HEK293 (cell line): Measurements from ENCODE around the gene OTUB1.

Source experiments
- CTCF ChIA-PET: fragments of 350-600 bp; formaldehyde crosslinking; extraction: SDS; loops from one replicate; lab custom pipeline; 2021; ENCODE audit warnings: antibody characterized with exemption; lab: Yijun Ruan, JAX
- POLR2A ChIA-PET: fragments of 300-600 bp; formaldehyde crosslinking; extraction: SDS; loops from one replicate; lab custom pipeline; 2020; ENCODE audit warnings: antibody characterized with exemption, inconsistent platforms; lab: Yijun Ruan, JAX
- H3K27ac ChIP-seq: fragments of 200-500 bp; sonication (Bioruptor generic); 2 replicates; pipeline ENCODE4 v1.5.1; 2014; ENCODE audit warnings: low read depth, low read length, control low read depth, inconsistent platforms; ENCODE audit errors: extremely low read depth
- H3K36me3 ChIP-seq, 2 experiments: fragments of 200-500 bp in 1 of 2; sonication (Bioruptor generic) in 1 of 2; 1 replicate in 1 of 2; 2 replicates in 1 of 2; pipeline ENCODE4 v1.5.1; 2014 to 2017; ENCODE audit warnings: inconsistent platforms in 2 of 2, low read length in 2 of 2; ENCODE audit not compliant: control insufficient read depth in 2 of 2, insufficient read depth in 1 of 2
- H3K4me1 ChIP-seq: fragments of 200-500 bp; sonication (Bioruptor generic); 2 replicates; pipeline ENCODE4 v1.5.1; 2014; ENCODE audit warnings: mild to moderate bottlenecking, low read length, inconsistent platforms; ENCODE audit not compliant: control insufficient read depth, insufficient read depth
- H3K4me3 ChIP-seq: 2 replicates; pipeline ENCODE4 v1.5.1; 2011; ENCODE audit warnings: low read depth, mild to moderate bottlenecking, control low read depth, low read length, moderate library complexity
- H3K9me3 ChIP-seq: fragments of 200-500 bp; sonication (Bioruptor generic); 2 replicates; pipeline ENCODE4 v1.5.1; 2014; ENCODE audit warnings: low read depth, low read length, inconsistent platforms; ENCODE audit not compliant: control insufficient read depth, insufficient read depth
- GLI2 ChIP-seq: fragments of 450-650 bp; formaldehyde crosslinking; IDR thresholded peaks from 2 replicates; pipeline ENCODE4; 2017; ENCODE audit warnings: missing biosample characterization, missing genetic modification characterization, low read depth, borderline replicate concordance
- GLIS2 ChIP-seq: fragments of 450-650 bp; formaldehyde crosslinking; IDR thresholded peaks from 2 replicates; pipeline ENCODE4 v1.5.1; 2016; ENCODE audit warnings: missing biosample characterization, missing genetic modification characterization
- IKZF3 ChIP-seq: fragments of 450-650 bp; IDR thresholded peaks from 2 replicates; pipeline ENCODE4 v1.5.0; 2018; ENCODE audit warnings: missing biosample characterization, mild to moderate bottlenecking, missing genetic modification characterization, moderate library complexity
- OSR2 ChIP-seq: fragments of 450-650 bp; formaldehyde crosslinking; IDR thresholded peaks from 2 replicates; pipeline ENCODE4 v1.5.1; 2016; ENCODE audit warnings: missing biosample characterization, missing genetic modification characterization
- OVOL3 ChIP-seq: fragments of 450-650 bp; formaldehyde crosslinking; IDR thresholded peaks from 2 replicates; pipeline ENCODE4 v1.5.1; 2016; ENCODE audit warnings: missing biosample characterization, missing genetic modification characterization
- SCRT1 ChIP-seq: fragments of 450-650 bp; formaldehyde crosslinking; IDR thresholded peaks from 2 replicates; pipeline ENCODE4 v1.5.1; 2016; ENCODE audit warnings: missing biosample characterization, missing genetic modification characterization, borderline replicate concordance
- SP3 ChIP-seq: fragments of 450-650 bp; formaldehyde crosslinking; IDR thresholded peaks from 2 replicates; pipeline ENCODE4 v1.5.1; 2016; ENCODE audit warnings: missing biosample characterization, missing genetic modification characterization
- TRIM28 ChIP-seq: IDR thresholded peaks from 2 replicates; pipeline ENCODE4 v1.6.1; 2011; ENCODE audit warnings: low read length, control low read depth, borderline replicate concordance
- ZBTB8A ChIP-seq: fragments of 450-650 bp; formaldehyde crosslinking; IDR thresholded peaks from 2 replicates; pipeline ENCODE4 v1.5.1; 2016; ENCODE audit warnings: missing biosample characterization, missing genetic modification characterization
- ZFP41 ChIP-seq: fragments of 450-650 bp; formaldehyde crosslinking; IDR thresholded peaks from 2 replicates; pipeline ENCODE4 v1.5.1; 2016; ENCODE audit warnings: missing biosample characterization, missing genetic modification characterization, borderline replicate concordance
- ZIC2 ChIP-seq: fragments of 450-650 bp; formaldehyde crosslinking; IDR thresholded peaks from 2 replicates; pipeline ENCODE4 v1.5.1; 2016; ENCODE audit warnings: missing biosample characterization, missing genetic modification characterization
- ZNF248 ChIP-seq: fragments of 450-650 bp; formaldehyde crosslinking; IDR thresholded peaks from 2 replicates; pipeline ENCODE4 v1.5.1; 2017; ENCODE audit warnings: missing biosample characterization, missing genetic modification characterization
- ZNF324 ChIP-seq: fragments of 450-650 bp; formaldehyde crosslinking; IDR thresholded peaks from 2 replicates; pipeline ENCODE4 v1.5.1; 2016; ENCODE audit warnings: missing biosample characterization, missing genetic modification characterization
- ZNF341 ChIP-seq: fragments of 450-650 bp; formaldehyde crosslinking; IDR thresholded peaks from 2 replicates; pipeline ENCODE4; 2016; ENCODE audit warnings: low read depth, missing biosample characterization, missing genetic modification characterization
- ZNF394 ChIP-seq: fragments of 450-650 bp; formaldehyde crosslinking; IDR thresholded peaks from 2 replicates; pipeline ENCODE4 v1.5.1; 2016; ENCODE audit warnings: missing biosample characterization, missing genetic modification characterization, mild to moderate bottlenecking, moderate library complexity, borderline replicate concordance
- ZNF426 ChIP-seq: fragments of 450-650 bp; formaldehyde crosslinking; IDR thresholded peaks from 2 replicates; pipeline ENCODE4 v1.5.1; 2017; ENCODE audit warnings: missing biosample characterization, missing genetic modification characterization, mild to moderate bottlenecking, inconsistent platforms, moderate library complexity
- ZNF530 ChIP-seq: fragments of 450-650 bp; formaldehyde crosslinking; IDR thresholded peaks from 2 replicates; pipeline ENCODE4 v1.5.1; 2016; ENCODE audit warnings: low read depth, missing biosample characterization, missing genetic modification characterization
- ZNF561 ChIP-seq: fragments of 450-650 bp; IDR thresholded peaks from 2 replicates; pipeline ENCODE4 v1.5.1; 2018; ENCODE audit warnings: missing biosample characterization, missing genetic modification characterization, borderline replicate concordance
- ZNF623 ChIP-seq: fragments of 450-650 bp; formaldehyde crosslinking; IDR thresholded peaks from 2 replicates; pipeline ENCODE4 v1.5.1; 2016; ENCODE audit warnings: missing biosample characterization, missing genetic modification characterization
- ZNF629 ChIP-seq: fragments of 450-650 bp; formaldehyde crosslinking; IDR thresholded peaks from 2 replicates; pipeline ENCODE4 v1.5.1; 2017; ENCODE audit warnings: missing biosample characterization, missing genetic modification characterization
- ZNF701 ChIP-seq: fragments of 450-650 bp; formaldehyde crosslinking; IDR thresholded peaks from 2 replicates; pipeline ENCODE4 v1.5.1; 2016; ENCODE audit warnings: missing biosample characterization, missing genetic modification characterization
- ZNF76 ChIP-seq: fragments of 450-650 bp; formaldehyde crosslinking; IDR thresholded peaks from 2 replicates; pipeline ENCODE4; 2016; ENCODE audit warnings: low read depth, missing biosample characterization, missing genetic modification characterization, borderline replicate concordance
- ZSCAN23 ChIP-seq: fragments of 450-650 bp; formaldehyde crosslinking; IDR thresholded peaks from 2 replicates; pipeline ENCODE4 v1.5.1; 2016; ENCODE audit warnings: missing biosample characterization, missing genetic modification characterization
- TF ChIP-seq, protein P1 (sequence below): fragments of 450-650 bp; formaldehyde crosslinking; IDR thresholded peaks from 2 replicates; pipeline ENCODE4 v1.5.1; 2016; ENCODE audit warnings: missing biosample characterization, missing genetic modification characterization
- TF ChIP-seq, protein P2 (sequence below): fragments of 450-650 bp; formaldehyde crosslinking; IDR thresholded peaks from 2 replicates; pipeline ENCODE4 v1.5.1; 2016; ENCODE audit warnings: missing biosample characterization, missing genetic modification characterization, low read depth
- TF ChIP-seq, protein P3 (sequence below): sonication (generic); formaldehyde crosslinking; IDR thresholded peaks from 2 replicates; pipeline ENCODE4 v1.8.1; 2022; ENCODE audit warnings: mild to moderate bottlenecking, moderate library complexity, missing genetic modification reagents

The OTUB1 gene

DNA sequence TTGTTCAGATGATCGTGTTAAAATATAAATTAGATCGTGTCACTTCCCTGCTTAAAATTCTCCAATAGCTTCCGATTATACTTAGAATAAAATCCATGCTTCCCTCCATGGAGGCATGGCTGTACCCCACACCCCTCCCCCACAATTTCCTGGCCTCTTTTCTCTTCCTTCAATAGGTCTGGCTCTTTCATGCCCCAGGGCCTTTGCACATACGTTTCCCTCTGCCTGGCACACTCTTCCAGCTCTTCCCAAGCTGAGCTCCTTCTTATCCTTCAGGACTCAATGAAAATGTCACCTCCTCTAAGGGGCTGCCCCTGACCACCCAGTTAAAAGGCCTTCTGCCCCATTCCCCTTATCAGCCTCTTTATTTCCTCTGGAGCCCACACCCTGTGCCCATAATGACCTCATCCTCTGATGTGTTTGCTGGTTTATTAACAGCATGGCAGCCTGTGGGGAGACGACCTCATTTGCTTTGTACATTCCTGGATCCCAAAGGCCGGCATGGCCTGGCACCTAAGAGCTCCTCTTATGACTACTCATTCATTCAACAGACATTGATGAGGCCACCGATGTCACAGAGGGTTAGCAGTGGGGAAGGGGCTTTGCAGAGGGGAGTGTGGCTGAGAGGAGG is 40.5 kb downstream of the OTUB1 start:
- Histone ChIP-seq H3K27ac (no peak overlapping the region), H3K9me3 (no peaks in the 10 kb centered on the region), H3K4me3 (no peak overlapping the region), H3K36me3 (no peaks in the 10 kb centered on the region), H3K4me1 (no peaks in the 10 kb centered on the region)
- TF ChIP-seq ZNF623 (tag by site-specific recombination) = peak; percentile 97
- no peak for TF ChIP-seq ZNF701 (tag by site-specific recombination)
- 0 out of 2 replicates have a peak, but pooled peaks have one; percentile 15 for TF ChIP-seq ZIC2 (tag by site-specific recombination)
- TF ChIP-seq ZNF394 (tag by site-specific recombination) = no peak
- peak; percentile 41; the same call in 1 of the 2 replicates for TF ChIP-seq ZBTB8A
- TF ChIP-seq SCRT1 (tag by site-specific recombination) = no peak
- TF ChIP-seq ZNF629 (tag by site-specific recombination) = peak; percentile 48
- TF ChIP-seq, protein P1, sequence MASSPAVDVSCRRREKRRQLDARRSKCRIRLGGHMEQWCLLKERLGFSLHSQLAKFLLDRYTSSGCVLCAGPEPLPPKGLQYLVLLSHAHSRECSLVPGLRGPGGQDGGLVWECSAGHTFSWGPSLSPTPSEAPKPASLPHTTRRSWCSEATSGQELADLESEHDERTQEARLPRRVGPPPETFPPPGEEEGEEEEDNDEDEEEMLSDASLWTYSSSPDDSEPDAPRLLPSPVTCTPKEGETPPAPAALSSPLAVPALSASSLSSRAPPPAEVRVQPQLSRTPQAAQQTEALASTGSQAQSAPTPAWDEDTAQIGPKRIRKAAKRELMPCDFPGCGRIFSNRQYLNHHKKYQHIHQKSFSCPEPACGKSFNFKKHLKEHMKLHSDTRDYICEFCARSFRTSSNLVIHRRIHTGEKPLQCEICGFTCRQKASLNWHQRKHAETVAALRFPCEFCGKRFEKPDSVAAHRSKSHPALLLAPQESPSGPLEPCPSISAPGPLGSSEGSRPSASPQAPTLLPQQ = peak; percentile 48
- TF ChIP-seq, protein P2, sequence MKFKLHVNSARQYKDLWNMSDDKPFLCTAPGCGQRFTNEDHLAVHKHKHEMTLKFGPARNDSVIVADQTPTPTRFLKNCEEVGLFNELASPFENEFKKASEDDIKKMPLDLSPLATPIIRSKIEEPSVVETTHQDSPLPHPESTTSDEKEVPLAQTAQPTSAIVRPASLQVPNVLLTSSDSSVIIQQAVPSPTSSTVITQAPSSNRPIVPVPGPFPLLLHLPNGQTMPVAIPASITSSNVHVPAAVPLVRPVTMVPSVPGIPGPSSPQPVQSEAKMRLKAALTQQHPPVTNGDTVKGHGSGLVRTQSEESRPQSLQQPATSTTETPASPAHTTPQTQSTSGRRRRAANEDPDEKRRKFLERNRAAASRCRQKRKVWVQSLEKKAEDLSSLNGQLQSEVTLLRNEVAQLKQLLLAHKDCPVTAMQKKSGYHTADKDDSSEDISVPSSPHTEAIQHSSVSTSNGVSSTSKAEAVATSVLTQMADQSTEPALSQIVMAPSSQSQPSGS (tag by site-specific recombination) = peak; percentile 51; the same call in 1 of the 2 replicates
- CTCF ChIA-PET = interaction anchor here (0.7 to 0.8 kb wide), 3 partner anchors 41 to 453 kb away, joined by 3 to 6 read pairs (median 3); partner anchors contain the start of gene OTUB1
- POLR2A ChIA-PET = no interaction called here

DNA sequence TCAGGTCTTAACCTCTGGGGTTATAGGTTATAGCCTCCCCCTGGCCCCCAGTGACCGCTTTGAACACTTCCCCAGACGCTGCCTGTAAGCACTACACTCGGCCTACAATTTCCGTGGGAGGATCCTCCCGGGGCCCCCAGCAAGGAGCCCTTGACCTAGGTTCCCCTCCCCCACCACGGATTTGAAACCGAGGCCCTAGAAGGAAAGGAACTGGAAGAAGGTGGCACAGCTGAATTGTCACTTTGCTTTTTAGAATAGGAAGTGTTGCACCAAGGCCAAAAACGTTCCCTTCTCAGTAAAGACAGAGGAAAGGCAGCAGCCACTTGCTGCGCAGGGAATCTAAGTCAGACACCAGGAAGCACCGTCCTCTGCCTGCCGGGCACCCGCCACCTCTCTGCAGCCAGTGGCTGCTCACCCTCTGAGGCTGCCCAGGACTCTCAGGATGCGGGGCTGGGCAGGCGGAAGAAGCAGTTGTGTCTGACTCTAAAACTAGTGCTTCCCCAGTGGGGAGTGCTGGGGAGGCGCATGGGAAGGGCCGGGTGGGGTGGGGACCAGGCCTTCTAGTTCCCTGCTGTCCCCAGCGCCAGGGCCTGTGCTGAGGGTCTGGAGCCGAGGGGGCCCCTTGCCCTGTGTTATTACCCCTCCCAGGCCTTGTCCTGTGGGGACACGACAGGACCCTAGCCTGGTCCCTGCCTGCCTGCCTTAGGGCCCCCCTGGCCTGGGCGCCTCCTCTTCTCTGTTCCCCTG is 41.6 kb downstream of the OTUB1 start:
- H3K4me1 ChIP-seq = no peaks in the 10 kb centered on the region
- no peak overlapping the region for H3K27ac ChIP-seq
- no peaks in the 10 kb centered on the region for H3K36me3 ChIP-seq
- no peak for TF ChIP-seq ZNF76
- TF ChIP-seq GLIS2 (tag by site-specific recombination) = 0 out of 2 replicates have a peak, but pooled peaks have one; percentile 13
- no peak for TF ChIP-seq OVOL3 (tag by site-specific recombination)
- peak; percentile 63 for TF ChIP-seq ZNF341 (tag by site-specific recombination)
- POLR2A ChIA-PET = no interaction called here
- H3K9me3 ChIP-seq = no peaks in the 10 kb centered on the region
- no peak overlapping the region for H3K4me3 ChIP-seq
- CTCF ChIA-PET = interaction anchor here (0.7 kb wide), 1 partner anchor 58 kb away, joined by 3 read pairs; no protein-coding TSS in a partner anchor

DNA sequence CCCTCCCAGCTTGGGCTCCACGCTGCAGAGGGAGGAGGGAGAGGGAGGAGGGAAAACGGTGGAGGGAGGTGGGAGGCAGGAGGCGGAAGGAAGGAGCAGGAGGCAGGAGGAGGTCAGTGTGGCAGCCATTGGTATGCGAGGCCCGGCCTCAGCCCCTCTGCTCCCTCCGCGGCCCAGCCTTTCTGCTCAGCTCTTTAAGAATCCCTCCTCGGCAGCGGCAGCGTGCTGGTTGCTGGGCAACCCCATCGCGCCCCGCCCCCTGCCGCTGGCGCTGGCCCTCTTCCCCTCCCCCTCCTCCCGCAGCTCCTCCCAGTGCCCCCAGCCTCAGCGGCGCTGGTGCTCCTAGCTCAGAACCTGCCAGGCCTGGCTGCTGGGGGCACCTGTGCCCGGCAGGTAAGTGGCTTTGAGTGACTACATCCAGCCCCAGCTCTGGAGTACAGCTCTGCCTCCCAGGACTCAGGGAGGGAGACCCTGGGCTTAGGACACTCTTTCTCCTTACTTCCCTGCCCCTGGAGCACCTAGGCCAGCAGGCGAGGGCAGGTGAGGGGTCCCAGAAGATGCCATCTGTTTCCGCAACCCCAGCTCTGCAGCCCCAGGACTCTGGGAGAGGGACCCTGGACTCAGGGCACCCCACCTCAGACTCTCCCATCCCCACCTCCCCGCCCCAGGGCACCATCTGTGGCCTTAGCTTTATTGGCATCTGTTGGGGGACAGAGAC is 42.3 kb downstream of the OTUB1 start:
- H3K4me1 ChIP-seq = no peaks in the 10 kb centered on the region
- no peaks in the 10 kb centered on the region for H3K36me3 ChIP-seq
- no peak overlapping the region for H3K4me3 ChIP-seq
- CTCF ChIA-PET = interaction anchor here (0.7 kb wide), 1 partner anchor 57 kb away, joined by 3 read pairs; no protein-coding TSS in a partner anchor
- no peak overlapping the region for H3K27ac ChIP-seq
- POLR2A ChIA-PET = no interaction called here
- no peaks in the 10 kb centered on the region for H3K9me3 ChIP-seq
- TF ChIP-seq, protein P3, sequence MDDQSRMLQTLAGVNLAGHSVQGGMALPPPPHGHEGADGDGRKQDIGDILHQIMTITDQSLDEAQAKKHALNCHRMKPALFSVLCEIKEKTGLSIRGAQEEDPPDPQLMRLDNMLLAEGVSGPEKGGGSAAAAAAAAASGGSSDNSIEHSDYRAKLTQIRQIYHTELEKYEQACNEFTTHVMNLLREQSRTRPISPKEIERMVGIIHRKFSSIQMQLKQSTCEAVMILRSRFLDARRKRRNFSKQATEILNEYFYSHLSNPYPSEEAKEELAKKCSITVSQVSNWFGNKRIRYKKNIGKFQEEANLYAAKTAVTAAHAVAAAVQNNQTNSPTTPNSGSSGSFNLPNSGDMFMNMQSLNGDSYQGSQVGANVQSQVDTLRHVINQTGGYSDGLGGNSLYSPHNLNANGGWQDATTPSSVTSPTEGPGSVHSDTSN (CRISPR knock-in tag) = no peak
- no peak for TF ChIP-seq OSR2 (tag by site-specific recombination)
- no peak for TF ChIP-seq IKZF3 (tag by site-specific recombination)
- TF ChIP-seq ZFP41 (tag by site-specific recombination) = no peak
- no peak for TF ChIP-seq ZNF324 (tag by site-specific recombination)
- no peak for TF ChIP-seq ZNF561
- no peak for TF ChIP-seq ZNF426
- TF ChIP-seq SP3 (tag by site-specific recombination) = 0 out of 2 replicates have a peak, but pooled peaks have one; percentile 28
- TF ChIP-seq ZNF248 (tag by site-specific recombination) = no peak
- no peak for TF ChIP-seq ZNF530 (tag by site-specific recombination)
- peak; percentile 47; the same call in 1 of the 2 replicates for TF ChIP-seq ZNF341 (tag by site-specific recombination)
- no peak for TF ChIP-seq GLI2 (tag by site-specific recombination)
- TF ChIP-seq TRIM28 = no peak
- no peak for TF ChIP-seq ZSCAN23 (tag by site-specific recombination)
